Measurements from ENCODE around the gene LRP8.
A peak's percentile ranks its signal among the peaks of the same experiment; 100 is the strongest.

The LRP8 gene

GRCh38 chr1:53203466-53203865 is 124.4 kb downstream of the LRP8 start:
- Histone ChIP-seq H3K4me3 (ENCODE audit: low read depth, low read length) (no peak overlapping the region), H3K36me3 (peaks cover 37% of the 10 kb centered on the region), H3K27me3 (ENCODE audit: insufficient read depth, low read depth, severe bottlenecking) (no peaks in the 10 kb centered on the region), H3K9me3 (ENCODE audit: severe bottlenecking) (peaks cover 19% of the 10 kb centered on the region), H3K27ac (no peak overlapping the region)
- no peak for DNase-seq
- TF ChIP-seq CTCF (IDR thresholded peaks at IDR 0.05; ENCODE audit: low read depth, low read length), result no peak

GRCh38 chr1:53198241-53198651 is 129.6 kb downstream of the LRP8 start:
- no peak for DNase-seq
- Histone ChIP-seq H3K36me3 (peaks cover 10% of the 10 kb centered on the region), H3K9me3 (ENCODE audit: severe bottlenecking) (no peaks in the 10 kb centered on the region), H3K27me3 (ENCODE audit: insufficient read depth, low read depth, severe bottlenecking) (no peaks in the 10 kb centered on the region), H3K4me3 (ENCODE audit: low read depth, low read length) (no peak overlapping the region), H3K27ac (no peak overlapping the region)
- TF ChIP-seq CTCF (IDR thresholded peaks at IDR 0.05; ENCODE audit: low read depth, low read length), result no peak

- Histone ChIP-seq H3K27me3 (ENCODE audit: insufficient read depth, low read depth, severe bottlenecking) (no peaks in the 10 kb centered on the region), H3K36me3 (peaks cover 3% of the 10 kb centered on the region), H3K27ac (peak overlapping the region; percentile 80), H3K4me3 (ENCODE audit: low read depth, low read length) (peak overlapping the region; percentile 52), H3K9me3 (ENCODE audit: severe bottlenecking) (no peaks in the 10 kb centered on the region)
- no peak for DNase-seq
- no peak for TF ChIP-seq CTCF (IDR thresholded peaks at IDR 0.05; ENCODE audit: low read depth, low read length)
Observed at GRCh38 chr1:53197291-53198200, 130.3 kb downstream of the LRP8 start.

GRCh38 chr1:53196485-53197290 is 131.2 kb downstream of the LRP8 start, which contains the start of gene CPT2:
Gene CPT2 (plus strand): TSS chr1:53196824. CDS start chr1:53196944, 120 bp downstream.
- Histone ChIP-seq H3K27me3 (ENCODE audit: insufficient read depth, low read depth, severe bottlenecking) (no peaks in the 10 kb centered on the region), H3K9me3 (ENCODE audit: severe bottlenecking) (no peaks in the 10 kb centered on the region), H3K27ac (peak within 1 kb of the TSS; percentile 80), H3K36me3 (no peaks in the 10 kb centered on the region; the same call in 1 of the 2 replicates), H3K4me3 (ENCODE audit: low read depth, low read length) (peak within 1 kb of the TSS; percentile 52)
- peak; percentile 93 for DNase-seq
- TF ChIP-seq CTCF (IDR thresholded peaks at IDR 0.05; ENCODE audit: low read depth, low read length), result no peak

GRCh38 chr1:53196017-53196484 is 131.8 kb downstream of the LRP8 start:
- TF ChIP-seq CTCF (IDR thresholded peaks at IDR 0.05; ENCODE audit: low read depth, low read length), result no peak
- Histone ChIP-seq H3K27me3 (ENCODE audit: insufficient read depth, low read depth, severe bottlenecking) (no peaks in the 10 kb centered on the region), H3K4me3 (ENCODE audit: low read depth, low read length) (peak overlapping the region; percentile 52), H3K36me3 (no peaks in the 10 kb centered on the region; the same call in 1 of the 2 replicates), H3K9me3 (ENCODE audit: severe bottlenecking) (no peaks in the 10 kb centered on the region), H3K27ac (peak overlapping the region; percentile 80)
- DNase-seq, result no peak

All from WERI-Rb-1 (cell line).